ENCODE results near the gene COTL1. TPM values are rescaled to one million over a fixed set of nuclear protein-coding genes. Genes with fewer than 3 reads are reported as not detected.
A peak's percentile ranks its signal among the peaks of the same experiment; 100 is the strongest.
"Not testable (repeated sequence)": the region's sequence is repeated elsewhere in the genome, so short reads cannot be mapped to it uniquely, and the experiment has no call there.

Gene COTL1
- total RNA-seq, 1 donor from 2014 or later = 129 TPM

- H3K36me3 ChIP-seq = no peaks in the 10 kb centered on the region
- DNase-seq = peak; percentile 74
- no peaks in the 10 kb centered on the region for H3K27me3 ChIP-seq
- peaks cover 18% of the 10 kb centered on the region for H3K4me1 ChIP-seq
- no peak overlapping the region for H3K27ac ChIP-seq
- no peak for TF ChIP-seq CTCF (IDR thresholded peaks at IDR 0.05)
- no peak overlapping the region for H3K4me3 ChIP-seq
- H3K9me3 ChIP-seq = no peaks in the 10 kb centered on the region
- intact Hi-C loops (cut with DNase I) = no loop called here
- peak; percentile 77 for ATAC-seq
Measured at GRCh38 chr16:84633622-84634021, 15.7 kb upstream of the COTL1 start.

- H3K27ac ChIP-seq = not testable (repeated sequence)
Measured at GRCh38 chr16:84632862-84633261, 15.0 kb upstream of the COTL1 start.

DNA sequence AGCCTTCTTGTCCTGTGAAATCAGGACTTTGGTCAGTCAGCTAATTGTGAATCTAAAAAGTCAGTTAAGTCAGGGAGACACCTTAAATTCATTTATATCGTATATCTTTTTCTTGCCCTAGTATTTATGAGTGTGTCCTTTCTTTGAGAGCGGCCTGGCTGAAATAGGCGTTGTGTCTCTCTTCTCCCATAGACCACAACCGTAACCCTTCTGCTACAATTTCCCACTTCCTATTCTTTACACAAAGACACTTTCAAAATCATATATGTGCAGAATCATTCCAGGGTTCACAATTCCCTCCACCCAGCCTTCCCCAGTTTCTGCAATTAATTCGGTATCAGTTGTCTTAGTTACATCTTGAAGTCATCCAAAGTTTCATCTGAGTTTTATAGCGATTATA, 14.0 kb upstream of the COTL1 start:
- Histone ChIP-seq H3K27ac (no peak overlapping the region), H3K27me3 (no peaks in the 10 kb centered on the region), H3K9me3 (no peaks in the 10 kb centered on the region), H3K36me3 (no peaks in the 10 kb centered on the region), H3K4me1 (peaks cover 18% of the 10 kb centered on the region), H3K4me3 (no peak overlapping the region)
- no peak for DNase-seq
- intact Hi-C loops (cut with DNase I) = no loop called here
- ATAC-seq = peak; percentile 37
- TF ChIP-seq CTCF (IDR thresholded peaks at IDR 0.05) = no peak

More at GRCh38 chr16:84632862-84633261, 15.0 kb upstream of the COTL1 start:
- H3K27me3 ChIP-seq; intact Hi-C loops (cut with DNase I); DNase-seq; H3K36me3 ChIP-seq; H3K4me3 ChIP-seq; H3K9me3 ChIP-seq; ATAC-seq: not testable (repeated sequence)
- peaks cover 18% of the 10 kb centered on the region for H3K4me1 ChIP-seq

- intact Hi-C loops (cut with DNase I) = no loop called here
- no peak for TF ChIP-seq CTCF (IDR thresholded peaks at IDR 0.05)
Measured at GRCh38 chr16:84631153-84631466, 13.2 kb upstream of the COTL1 start.

DNA sequence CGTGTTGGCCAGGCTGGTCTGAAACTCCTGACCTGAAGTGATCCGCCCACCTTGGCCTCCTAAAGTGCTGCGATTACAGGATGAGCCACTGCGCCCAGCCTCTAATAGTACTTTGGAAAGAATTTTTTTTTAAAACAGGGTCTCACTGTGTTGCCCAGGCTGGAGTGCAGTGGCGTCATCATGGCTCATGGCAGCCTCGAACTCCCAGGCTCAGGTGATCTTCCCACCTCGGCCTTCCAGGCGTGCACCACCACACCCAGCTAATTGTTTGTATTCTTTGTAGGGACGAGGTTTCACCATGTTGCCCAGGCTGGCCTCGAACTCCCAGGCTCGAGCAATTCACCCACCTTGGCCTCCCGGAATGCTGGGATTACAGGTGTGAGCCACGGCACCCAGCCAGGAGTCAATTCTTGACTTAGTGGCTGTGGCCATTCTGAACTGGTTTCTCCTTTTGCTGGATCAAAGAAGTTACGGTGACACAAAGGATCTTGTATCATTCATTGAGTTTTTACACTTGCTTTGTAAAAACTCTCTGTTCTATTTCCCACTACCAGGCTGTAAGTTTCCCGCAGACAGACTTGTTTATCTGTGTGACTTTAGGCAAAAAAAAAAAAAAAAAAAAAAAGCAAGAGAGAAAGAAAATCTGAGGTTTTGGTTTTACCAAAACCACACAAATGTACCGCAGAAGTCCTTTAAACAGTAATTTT, 12.7 kb upstream of the COTL1 start:
- no peak for TF ChIP-seq CTCF (IDR thresholded peaks at IDR 0.05)
- no peak for DNase-seq
- Histone ChIP-seq H3K36me3 (no peaks in the 10 kb centered on the region), H3K27ac (no peak overlapping the region), H3K9me3 (no peaks in the 10 kb centered on the region), H3K4me1 (peaks cover 12% of the 10 kb centered on the region), H3K27me3 (no peaks in the 10 kb centered on the region), H3K4me3 (no peak overlapping the region)
- intact Hi-C loops (cut with DNase I) = no loop called here
- ATAC-seq = no peak

More at GRCh38 chr16:84631153-84631466, 13.2 kb upstream of the COTL1 start:
- H3K27ac ChIP-seq = no peak overlapping the region
- ATAC-seq (no peak), DNase-seq (no peak)
- H3K9me3 ChIP-seq = no peaks in the 10 kb centered on the region
- H3K4me3 ChIP-seq = no peak overlapping the region
- H3K27me3 ChIP-seq = no peaks in the 10 kb centered on the region
- peaks cover 17% of the 10 kb centered on the region for H3K4me1 ChIP-seq
- no peaks in the 10 kb centered on the region for H3K36me3 ChIP-seq

DNA sequence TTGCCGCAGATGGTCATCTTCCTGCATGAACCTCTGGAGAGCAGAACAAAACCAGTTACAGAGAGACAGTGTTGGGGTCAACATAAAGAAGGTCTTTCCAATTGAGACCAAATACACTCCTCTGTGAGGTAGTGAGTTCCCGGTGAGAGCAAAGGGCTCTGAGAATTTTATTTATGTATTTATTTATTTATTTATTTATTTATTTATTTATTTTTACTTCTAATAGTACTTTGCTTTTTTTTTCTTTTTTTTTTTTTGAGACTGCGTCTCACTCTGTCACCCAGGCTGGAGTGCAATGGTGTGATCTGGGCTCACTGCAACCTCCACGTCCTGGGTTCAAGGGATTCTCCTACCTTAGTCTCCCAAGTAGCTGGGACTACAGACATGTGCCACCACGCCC, 12.1 kb upstream of the COTL1 start:
- no peak for DNase-seq
- no peak overlapping the region for H3K27ac ChIP-seq
- no peak for TF ChIP-seq CTCF (IDR thresholded peaks at IDR 0.05)
- H3K4me1 ChIP-seq = peaks cover 11% of the 10 kb centered on the region
- H3K27me3 ChIP-seq = no peaks in the 10 kb centered on the region
- no peaks in the 10 kb centered on the region for H3K9me3 ChIP-seq
- no peak overlapping the region for H3K4me3 ChIP-seq
- H3K36me3 ChIP-seq = no peaks in the 10 kb centered on the region
- ATAC-seq = no peak
- intact Hi-C loops (cut with DNase I) = no loop called here

All from upper lobe of right lung (tissue), 1 donor.